A172 (cell line): ENCODE data around the gene SHC1. TPM values are rescaled to one million over a fixed set of nuclear protein-coding genes. Genes with fewer than 3 reads are reported as not detected.
A peak's percentile ranks its signal among the peaks of the same experiment; 100 is the strongest.

Experiments used
- DNase-seq: peaks from one replicate; pipeline ENCODE4 v3.0.0-alpha.2; 2015; ENCODE audit warnings: low spot score
- total RNA-seq: library from RNA; depleted of rRNA; stranded (reverse); fragments of >200 nt; shearing (Covaris generic); gene quantifications from 2 replicates; pipeline ENCODE4 v1.2.3, GENCODE V29; 2014

The SHC1 gene
- total RNA-seq, 1 experiment from 2014 or later, result 292 TPM

- DNase-seq, result no peak
These were observed 13.4 kb downstream of the SHC1 start for GRCh38 chr1:154957091-154957657.

- no peak for DNase-seq
These were observed 14.0 kb downstream of the SHC1 start for GRCh38 chr1:154956544-154956941.

GRCh38 chr1:154955718-154956543, 14.6 kb downstream of the SHC1 start, which contains the start of gene PBXIP1:
Gene PBXIP1 (minus strand): TSS chr1:154956099. CDS start chr1:154953721, 2,378 bp downstream.
- DNase-seq, result peak; percentile 89

- peak; percentile 49 for DNase-seq
These were observed 15.4 kb downstream of the SHC1 start for GRCh38 chr1:154955039-154955717.

GRCh38 chr1:154954541-154954940, 16.0 kb downstream of the SHC1 start:
- no peak for DNase-seq

- DNase-seq, result no peak
These were observed 16.9 kb downstream of the SHC1 start for GRCh38 chr1:154953611-154954038.

- no peak for DNase-seq
These were observed 17.9 kb downstream of the SHC1 start for GRCh38 chr1:154952664-154953063.

- DNase-seq, result no peak
These were observed 18.5 kb downstream of the SHC1 start for GRCh38 chr1:154951901-154952657.

GRCh38 chr1:154948079-154948478, 22.5 kb downstream of the SHC1 start:
- no peak for DNase-seq

- no peak for DNase-seq
These were observed 24.3 kb downstream of the SHC1 start for GRCh38 chr1:154945962-154946850.

- DNase-seq, result no peak
These were observed 25.2 kb downstream of the SHC1 start for GRCh38 chr1:154945160-154945961.

GRCh38 chr1:154944401-154945159, 26.0 kb downstream of the SHC1 start:
- DNase-seq, result no peak

GRCh38 chr1:154943649-154944400, 26.7 kb downstream of the SHC1 start:
- DNase-seq, result peak; percentile 55

GRCh38 chr1:154941333-154942013, 29.1 kb downstream of the SHC1 start:
- DNase-seq, result no peak

- no peak for DNase-seq
These were observed 29.8 kb downstream of the SHC1 start for GRCh38 chr1:154940651-154941194.

- DNase-seq, result no peak
These were observed 30.4 kb downstream of the SHC1 start for GRCh38 chr1:154940213-154940560.

GRCh38 chr1:154938604-154939399, 31.7 kb downstream of the SHC1 start:
- DNase-seq, result no peak
